H9 (cell line): Measurements from ENCODE around the gene CLIP3. TPM values are rescaled to one million over a fixed set of nuclear protein-coding genes. Genes with fewer than 3 reads are reported as not detected.

ENCODE experiments used
- DNase-seq: peaks from one replicate; pipeline ENCODE4 v3.0.0-alpha.2; 2017
- H2AFZ ChIP-seq: one replicate; pipeline ENCODE4 v1.6.1; 2013; ENCODE audit warnings: mild to moderate bottlenecking, low read length, control low read depth, moderate library complexity
- H2AK5ac ChIP-seq: 2 replicates; pipeline ENCODE4 v1.6.1; 2013; ENCODE audit warnings: low read length, control low read depth, mixed read lengths; ENCODE audit not compliant: insufficient read length
- H2BK120ac ChIP-seq: one replicate; pipeline ENCODE4 v1.6.1; 2013; ENCODE audit warnings: low read depth, mild to moderate bottlenecking, low read length, control low read depth, inconsistent platforms; ENCODE audit not compliant: poor library complexity, severe bottlenecking
- H2BK12ac ChIP-seq: 2 replicates; pipeline ENCODE4 v1.6.1; 2013; ENCODE audit warnings: low read length, control low read depth, mixed read lengths, low read depth; ENCODE audit not compliant: insufficient read length
- H2BK15ac ChIP-seq: 2 replicates; pipeline ENCODE4 v1.6.1; 2013; ENCODE audit warnings: low read depth, low read length, control low read depth
- H2BK20ac ChIP-seq: one replicate; pipeline ENCODE4 v1.6.1; 2013; ENCODE audit warnings: low read depth, mild to moderate bottlenecking, low read length, control low read depth, inconsistent platforms; ENCODE audit not compliant: poor library complexity, severe bottlenecking
- H2BK5ac ChIP-seq: 2 replicates; pipeline ENCODE4 v1.6.1; 2013; ENCODE audit warnings: low read length, control low read depth, mixed read lengths; ENCODE audit not compliant: insufficient read length
- H3K14ac ChIP-seq: 2 replicates; pipeline ENCODE4 v1.6.1; 2013; ENCODE audit warnings: low read length, control low read depth; ENCODE audit not compliant: insufficient read depth
- H3K18ac ChIP-seq: 2 replicates; pipeline ENCODE4 v1.6.1; 2013; ENCODE audit warnings: low read depth, mild to moderate bottlenecking, mixed read lengths, low read length, control low read depth; ENCODE audit not compliant: insufficient read length
- H3K23ac ChIP-seq: 2 replicates; pipeline ENCODE4 v1.6.1; 2013; ENCODE audit warnings: low read length, control low read depth, mixed read lengths, low read depth; ENCODE audit not compliant: insufficient read length
- H3K23me2 ChIP-seq: 2 replicates; pipeline ENCODE4 v1.6.1; 2013; ENCODE audit warnings: low read depth, mild to moderate bottlenecking, mixed read lengths, low read length, control low read depth; ENCODE audit not compliant: insufficient read length, poor library complexity, severe bottlenecking
- H3K27ac ChIP-seq: 2 replicates; pipeline ENCODE4 v1.5.1; 2013; ENCODE audit warnings: low read length, control low read depth, mixed read lengths, low read depth; ENCODE audit not compliant: insufficient read length
- H3K27me3 ChIP-seq: 2 replicates; pipeline ENCODE4 v1.6.1; 2013; ENCODE audit warnings: low read length, control low read depth, inconsistent platforms; ENCODE audit not compliant: insufficient read depth
- H3K4ac ChIP-seq: 2 replicates; pipeline ENCODE4 v1.6.1; 2013; ENCODE audit warnings: low read depth, mild to moderate bottlenecking, control low read depth, inconsistent platforms, low read length, moderate library complexity
- H3K4me1 ChIP-seq: 2 replicates; pipeline ENCODE4 v1.6.1; 2013; ENCODE audit warnings: low read length, control low read depth, inconsistent platforms; ENCODE audit not compliant: insufficient read depth
- H3K4me2 ChIP-seq: 2 replicates; pipeline ENCODE4 v1.6.1; 2013; ENCODE audit warnings: low read length, control low read depth, mixed read lengths; ENCODE audit not compliant: insufficient read length, insufficient read depth
- H3K56ac ChIP-seq: 2 replicates; pipeline ENCODE4 v1.6.1; 2013; ENCODE audit warnings: low read depth, mild to moderate bottlenecking, mixed read lengths, low read length, control low read depth; ENCODE audit not compliant: insufficient read length
- H3K79me1 ChIP-seq: 2 replicates; pipeline ENCODE4 v1.6.1; 2013; ENCODE audit warnings: low read depth, mild to moderate bottlenecking, moderate library complexity, low read length, control low read depth, inconsistent platforms; ENCODE audit not compliant: insufficient read depth, poor library complexity, severe bottlenecking
- H3K79me2 ChIP-seq: 2 replicates; pipeline ENCODE4 v1.6.1; 2013; ENCODE audit warnings: low read length, control low read depth, inconsistent platforms; ENCODE audit not compliant: insufficient read depth
- H3K9ac ChIP-seq: 2 replicates; pipeline ENCODE4 v1.6.1; 2013; ENCODE audit warnings: low read length, control low read depth, mixed read lengths; ENCODE audit not compliant: insufficient read length; ENCODE audit errors: extremely low read depth
- H3K9me3 ChIP-seq: one replicate; pipeline ENCODE4 v1.6.1; 2013; ENCODE audit warnings: low read depth, low read length, inconsistent platforms; ENCODE audit not compliant: control insufficient read depth
- H3T11ph ChIP-seq: one replicate; pipeline ENCODE4 v1.6.1; 2013; ENCODE audit warnings: mild to moderate bottlenecking, low read length, control low read depth, inconsistent platforms
- H4K20me1 ChIP-seq: one replicate; pipeline ENCODE4 v1.6.1; 2013; ENCODE audit not compliant: control insufficient read depth, insufficient read length, insufficient read depth
- H4K5ac ChIP-seq: 2 replicates; pipeline ENCODE4 v1.6.1; 2013; ENCODE audit warnings: low read depth, mild to moderate bottlenecking, mixed read lengths, low read length, control low read depth; ENCODE audit not compliant: insufficient read length
- H4K8ac ChIP-seq: replicated peaks from 2 replicates; pipeline ENCODE4 v1.6.1; 2013; ENCODE audit warnings: low read length, control low read depth, mixed read lengths, low read depth; ENCODE audit not compliant: insufficient read length
- H4K91ac ChIP-seq: 2 replicates; pipeline ENCODE4 v1.6.1; 2013; ENCODE audit warnings: low read depth, mild to moderate bottlenecking, moderate library complexity, mixed read lengths, low read length, control low read depth; ENCODE audit not compliant: insufficient read length
- H3K27ac Mint-ChIP-seq, 3 experiments: 2 replicates in 2 of 3; 3 replicates in 1 of 3; pipeline ENCODE4 v1.8.0; 2020 to 2021; ENCODE audit warnings: mixed read lengths in 3 of 3, mild to moderate bottlenecking in 1 of 3, moderate library complexity in 1 of 3
- H3K27me3 Mint-ChIP-seq: 2 replicates; pipeline ENCODE4 v1.8.0; 2021; ENCODE audit warnings: low read depth, mild to moderate bottlenecking, moderate library complexity, mixed read lengths
- H3K36me3 Mint-ChIP-seq, 3 experiments: 2 replicates in 2 of 3; 3 replicates in 1 of 3; pipeline ENCODE4 v1.8.0; 2020 to 2021; ENCODE audit warnings: low read depth in 3 of 3, mixed read lengths in 3 of 3; ENCODE audit not compliant: insufficient read depth in 1 of 3
- H3K4me1 Mint-ChIP-seq, 2 experiments: 2 replicates each; pipeline ENCODE4 v1.8.0; 2020; ENCODE audit warnings: mixed read lengths in 2 of 2
- H3K4me3 Mint-ChIP-seq, 2 experiments: 2 replicates in 1 of 2; 3 replicates in 1 of 2; pipeline ENCODE4 v1.8.0; 2020 to 2021; ENCODE audit warnings: mild to moderate bottlenecking in 2 of 2, mixed read lengths in 2 of 2, moderate library complexity in 1 of 2
- H3K9me3 Mint-ChIP-seq, 2 experiments: 2 replicates in 1 of 2; 3 replicates in 1 of 2; pipeline ENCODE4 v1.8.0; 2020; ENCODE audit warnings: mild to moderate bottlenecking in 2 of 2, mixed read lengths in 2 of 2, moderate library complexity in 1 of 2
- CTCF ChIP-seq: fragments of 200-600 bp; sonication (generic); conservative IDR thresholded peaks from 3 replicates; pipeline ENCODE4 v1.8.0; 2021; ENCODE audit warnings: antibody characterized with exemption, mild to moderate bottlenecking
- WGBS: extraction: QIAGEN DNeasy Blood & Tissue Kit; methylation state at CpG from one replicate; pipeline ENCODE4 v1.1.7; 2013; ENCODE audit warnings: missing lambda C conversion rate, low lambda C conversion rate, mixed read lengths; ENCODE audit not compliant: insufficient read length; ENCODE audit errors: extremely low coverage; 5-methylcytosine and 5-hydroxymethylcytosine counted together
- total RNA-seq: library from RNA; stranded (reverse); gene quantifications from 2 replicates; pipeline ENCODE4 v1.2.1, GENCODE V29; 2021

Gene CLIP3
- total RNA-seq, 1 experiment from 2014 or later, result 19.7 TPM

- Histone ChIP-seq H2AFZ (no peak overlapping the region), H2AK5ac (no peak overlapping the region), H3K23ac (no peak overlapping the region), H3K4me1 (no peaks in the 10 kb centered on the region), H3K9me3 (no peaks in the 10 kb centered on the region), H3K79me1 (peaks cover 4% of the 10 kb centered on the region), H3K79me2 (peaks cover 2% of the 10 kb centered on the region; the same call in 1 of the 2 replicates), H4K5ac (no peak overlapping the region), H3K4ac (no peak overlapping the region), H3K27ac (no peak overlapping the region), H4K20me1 (no peaks in the 10 kb centered on the region), H2BK120ac (no peak overlapping the region), H2BK12ac (no peak overlapping the region), H3T11ph (no peak overlapping the region), H3K9ac (no peak overlapping the region), H3K23me2 (no peaks in the 10 kb centered on the region), H3K4me2 (no peak overlapping the region), H2BK15ac (no peak overlapping the region), H4K91ac (no peak overlapping the region), H3K14ac (no peak overlapping the region), H4K8ac (no peak overlapping the region), H2BK5ac (no peak overlapping the region), H3K27me3 (no peaks in the 10 kb centered on the region), H3K18ac (no peak overlapping the region), H3K56ac (no peak overlapping the region), H2BK20ac (no peak overlapping the region)
- Mint-ChIP-seq H3K4me1 (peaks cover under 1 to 3% of the 10 kb centered on the region in 2 experiments), H3K9me3 (no peaks in the 10 kb centered on the region; a peak in 1 of 5 replicates), H3K36me3 (peaks cover 42 to 83% (median 43%) of the 10 kb centered on the region in 3 experiments; a peak in 6 of 7 replicates), H3K27me3 (no peaks in the 10 kb centered on the region; the same call in 1 of the 2 replicates), H3K4me3 (no peak overlapping the region), H3K27ac (no peak overlapping the region)
- WGBS, result no CpG with 5 or more reads among the region's 2 CpGs
- no peak for DNase-seq
- no peak for TF ChIP-seq CTCF
Measured at GRCh38 chr19:36061367-36061766, 28.7 kb upstream of the CLIP3 start.
